COLO829 (cell line): Measurements from ENCODE around the gene CYP26A1.
A peak's percentile ranks its signal among the peaks of the same experiment; 100 is the strongest.
"Not testable (repeated sequence)": the region's sequence is repeated elsewhere in the genome, so short reads cannot be mapped to it uniquely, and the experiment has no call there.

Experiments
- DNase-seq: peaks from one replicate; pipeline ENCODE4 v3.0.0; 2012; ENCODE audit warnings: low spot score

The CYP26A1 gene

GRCh38 chr10:93080350-93081046 lies 6.8 kb downstream of the CYP26A1 start:
- peak; percentile 35 for DNase-seq

- DNase-seq: no peak
These were observed 7.6 kb downstream of the CYP26A1 start for GRCh38 chr10:93081318-93081717.

- no peak for DNase-seq
These were observed 8.1 kb downstream of the CYP26A1 start for GRCh38 chr10:93081834-93082233.

- no peak for DNase-seq
These were observed 10.2 kb downstream of the CYP26A1 start for GRCh38 chr10:93083743-93084539.

- DNase-seq: no peak
These were observed 11.7 kb downstream of the CYP26A1 start for GRCh38 chr10:93085272-93085859.

- no peak for DNase-seq
These were observed 12.6 kb downstream of the CYP26A1 start for GRCh38 chr10:93086289-93086688.

- no peak for DNase-seq
These were observed 14.2 kb downstream of the CYP26A1 start for GRCh38 chr10:93087846-93088245.

- DNase-seq: no peak
These were observed 14.8 kb downstream of the CYP26A1 start for GRCh38 chr10:93088466-93088865.

GRCh38 chr10:93090619-93091018 lies 16.9 kb downstream of the CYP26A1 start:
- no peak for DNase-seq

- no peak for DNase-seq
These were observed 18.3 kb downstream of the CYP26A1 start for GRCh38 chr10:93091960-93092359.

- DNase-seq: no peak
These were observed 21.5 kb downstream of the CYP26A1 start for GRCh38 chr10:93095225-93095624.

GRCh38 chr10:93096901-93097300 lies 23.2 kb downstream of the CYP26A1 start:
- no peak for DNase-seq

GRCh38 chr10:93097386-93097785 lies 23.7 kb downstream of the CYP26A1 start:
- no peak for DNase-seq

GRCh38 chr10:93098816-93099215 lies 25.1 kb downstream of the CYP26A1 start:
- DNase-seq: no peak

GRCh38 chr10:93099670-93100069 lies 26.0 kb downstream of the CYP26A1 start:
- DNase-seq: no peak

GRCh38 chr10:93101148-93101547 lies 27.5 kb downstream of the CYP26A1 start:
- not testable (repeated sequence) for DNase-seq

GRCh38 chr10:93103953-93104352 lies 30.3 kb downstream of the CYP26A1 start:
- no peak for DNase-seq

- no peak for DNase-seq
These were observed 33.0 kb downstream of the CYP26A1 start for GRCh38 chr10:93106631-93107072.

- DNase-seq: no peak
These were observed 36.9 kb downstream of the CYP26A1 start for GRCh38 chr10:93110472-93111146.

- no peak for DNase-seq
These were observed 39.3 kb downstream of the CYP26A1 start for GRCh38 chr10:93113042-93113441.

- peak; percentile 53 for DNase-seq
These were observed 42.1 kb downstream of the CYP26A1 start for GRCh38 chr10:93115661-93116383.

GRCh38 chr10:93121311-93121710 lies 47.6 kb downstream of the CYP26A1 start:
- no peak for DNase-seq
